HG03439 (cell line): ENCODE data around the gene RNASE4.
"Not testable (repeated sequence)": the region's sequence is repeated elsewhere in the genome, so short reads cannot be mapped to it uniquely, and the experiment has no call there.

Experiments
- ATAC-seq: cut with Tn5 transposase; IDR thresholded peaks from one replicate; pipeline ENCODE4 v1.9.1; 2021; ENCODE audit warnings: mild to moderate bottlenecking, moderate library complexity; ENCODE audit not compliant: unreplicated experiment

The RNASE4 gene

DNA sequence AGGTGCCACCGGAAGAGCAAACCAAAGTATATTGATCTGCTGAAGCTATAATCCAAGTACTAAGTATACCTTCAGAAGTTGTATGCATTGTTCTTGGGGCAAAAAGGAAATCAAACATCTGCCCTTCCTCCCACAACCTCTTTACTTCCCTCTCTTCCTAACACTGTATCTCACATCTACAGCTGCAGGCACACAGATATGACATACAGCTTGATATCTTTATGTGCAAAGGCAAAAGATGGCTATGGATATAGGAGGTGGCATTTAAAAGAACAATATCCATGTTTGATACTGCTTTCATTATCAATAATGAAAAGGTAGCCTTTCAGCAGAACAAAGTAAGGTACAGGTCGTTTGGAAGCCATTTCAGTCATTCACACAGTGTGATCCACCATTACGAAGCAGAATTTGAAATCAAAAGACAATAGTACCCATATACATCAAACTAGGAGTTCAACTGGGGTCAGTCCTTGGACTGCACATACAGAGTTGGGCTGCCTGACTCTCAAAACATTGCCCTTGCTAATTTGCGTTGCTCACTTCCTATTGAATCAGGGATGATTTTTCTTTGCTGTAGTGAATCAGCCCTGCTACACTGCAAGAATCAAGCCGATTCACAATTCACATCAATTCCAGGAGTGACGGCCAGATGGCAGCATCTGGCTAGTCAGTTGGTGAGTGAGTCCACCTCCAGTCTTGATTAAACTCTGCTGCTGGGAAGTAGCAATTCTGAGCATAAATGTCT lies 13.1 kb downstream of the RNASE4 start:
- no peak for ATAC-seq

DNA sequence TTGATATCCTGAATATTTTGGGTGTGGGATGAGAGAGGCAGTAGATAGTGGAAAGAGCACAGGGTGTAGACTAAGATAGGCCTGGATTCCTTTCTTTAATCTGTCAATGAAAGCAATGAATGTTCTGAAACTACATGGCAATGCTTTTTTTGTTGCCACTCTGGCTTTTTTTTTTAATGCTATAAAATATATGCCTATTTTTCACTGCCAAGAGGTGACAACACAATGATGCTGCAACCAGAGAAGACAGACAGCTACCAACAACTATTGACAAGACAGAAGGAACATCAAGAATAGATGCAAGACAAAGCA lies 13.6 kb downstream of the RNASE4 start:
- no peak for ATAC-seq

DNA sequence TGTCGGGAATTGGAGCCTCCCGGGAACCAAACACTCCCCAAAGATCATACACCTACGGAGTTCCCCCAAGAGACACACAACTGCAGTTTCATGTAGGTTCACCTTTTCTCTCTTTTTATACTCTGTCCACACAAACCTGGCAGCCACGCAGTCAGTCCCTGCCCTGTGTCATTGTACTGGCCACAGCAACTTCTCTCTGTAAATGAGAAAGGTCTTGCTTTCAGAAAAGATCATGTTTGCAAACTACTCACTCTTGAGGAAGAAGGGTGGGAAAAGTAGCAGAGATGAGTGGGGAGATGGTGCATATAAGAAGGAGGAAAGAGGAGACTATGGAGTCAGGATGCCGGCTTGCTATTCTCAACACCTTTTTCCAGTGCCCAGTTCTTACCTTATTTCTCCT lies 14.6 kb downstream of the RNASE4 start:
- ATAC-seq = no peak

DNA sequence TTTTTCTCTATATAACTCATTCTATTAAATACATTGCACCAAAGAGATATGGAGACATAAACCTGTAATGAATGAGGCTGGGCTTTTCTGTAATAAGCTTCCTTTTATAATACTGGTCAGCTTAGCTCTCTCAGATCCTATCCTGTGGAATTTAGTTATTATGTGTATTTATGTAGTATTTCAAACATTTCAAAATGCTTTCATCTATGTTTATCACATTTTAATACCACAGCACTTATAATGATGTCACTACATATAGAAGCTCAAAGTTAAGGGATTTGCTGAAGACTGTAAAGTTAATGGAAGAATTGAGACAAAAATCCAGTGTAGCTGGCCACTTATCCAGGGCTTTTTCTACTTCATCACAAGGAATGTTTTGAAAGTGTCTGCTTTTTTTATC lies 15.6 kb downstream of the RNASE4 start:
- no peak for ATAC-seq

DNA sequence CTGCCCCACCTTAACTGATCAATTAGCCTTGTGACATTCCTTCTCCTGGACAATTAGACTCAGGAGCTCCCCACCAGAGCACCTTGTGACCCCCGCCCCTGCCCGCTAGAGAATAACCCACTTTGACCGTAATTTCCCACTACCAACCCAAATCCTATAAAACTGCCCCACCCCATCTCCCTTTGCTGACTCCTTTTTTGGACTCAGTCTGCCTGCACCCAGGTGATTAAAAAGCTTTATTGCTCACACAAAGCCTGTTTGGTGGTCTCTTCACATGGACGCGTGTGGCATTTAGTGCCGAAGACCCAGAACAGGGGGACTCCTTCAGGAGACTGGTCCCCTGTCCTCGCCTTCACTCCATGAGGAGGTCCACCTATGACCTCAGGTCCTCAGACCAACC lies 16.6 kb downstream of the RNASE4 start:
- not testable (repeated sequence) for ATAC-seq

DNA sequence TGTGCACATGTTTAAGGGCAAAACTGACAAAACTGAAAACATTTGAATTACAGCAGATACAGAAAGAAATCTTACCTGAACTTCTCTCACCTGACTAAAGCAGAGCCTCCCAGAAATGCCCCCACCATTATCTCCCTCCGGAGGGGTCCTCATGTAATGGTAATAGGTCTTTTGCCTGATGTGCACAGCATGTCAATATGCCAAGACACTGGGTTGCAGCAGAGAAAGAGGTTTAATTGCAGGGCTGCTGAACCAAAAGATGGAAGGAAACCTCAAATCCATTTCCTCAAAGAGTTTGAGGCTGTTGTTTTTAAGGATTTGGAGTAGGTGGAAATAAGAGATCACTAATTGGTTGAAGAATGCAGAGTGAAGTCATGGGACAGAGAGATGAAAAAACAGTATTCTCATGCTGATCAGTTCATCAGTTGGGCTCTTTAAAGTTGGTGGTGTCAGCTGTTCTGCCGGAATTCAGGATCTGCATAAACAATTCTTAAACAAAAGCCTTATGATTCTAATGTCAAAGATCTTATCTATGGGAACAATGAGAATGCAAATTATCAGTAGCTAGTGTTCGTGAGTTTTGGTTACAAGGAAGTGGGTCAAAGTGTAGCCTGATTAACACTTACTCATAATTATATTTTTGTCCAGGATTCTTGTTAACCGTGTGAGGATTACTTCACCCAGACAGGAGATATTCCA lies 22.4 kb downstream of the RNASE4 start:
- ATAC-seq = no peak

DNA sequence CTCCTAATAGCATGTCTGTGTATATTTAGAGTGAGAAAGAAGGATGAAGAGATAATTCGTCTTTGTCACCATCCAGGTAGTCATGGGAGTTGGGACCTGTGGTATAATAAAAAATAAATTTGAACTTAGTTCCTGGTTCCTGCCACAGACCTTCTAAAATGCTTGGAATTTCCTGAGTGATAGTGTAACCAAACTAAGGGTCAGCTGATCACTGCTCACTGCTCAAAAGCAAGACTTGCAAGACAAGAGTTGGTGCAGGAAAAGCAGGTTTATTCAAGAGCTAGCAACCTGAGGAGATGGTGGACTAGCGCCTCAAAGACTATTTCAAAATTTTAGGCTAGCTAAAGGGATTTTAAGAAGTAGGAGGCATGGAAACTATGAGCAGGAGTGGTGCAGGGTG lies 23.3 kb downstream of the RNASE4 start:
- ATAC-seq = no peak

DNA sequence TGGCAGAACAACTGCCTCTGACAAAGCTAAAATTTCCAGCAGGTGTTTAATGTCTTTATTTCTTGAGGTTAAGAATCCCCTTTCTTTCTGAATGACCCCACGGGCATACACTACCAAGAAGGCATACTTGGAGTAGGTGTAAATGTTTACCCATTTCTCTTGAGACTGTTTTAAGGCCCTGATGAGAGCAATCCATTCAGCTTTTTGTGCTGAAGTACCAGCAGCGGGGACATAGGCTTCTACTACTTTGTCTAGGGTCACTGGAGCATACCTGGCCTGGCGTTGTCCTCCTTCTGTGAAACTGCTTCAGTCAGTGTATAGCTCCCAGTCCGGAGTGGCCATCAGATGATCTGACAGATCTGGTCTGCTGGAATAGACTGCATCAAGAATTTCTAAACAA lies 26.9 kb downstream of the RNASE4 start:
- no peak for ATAC-seq

DNA sequence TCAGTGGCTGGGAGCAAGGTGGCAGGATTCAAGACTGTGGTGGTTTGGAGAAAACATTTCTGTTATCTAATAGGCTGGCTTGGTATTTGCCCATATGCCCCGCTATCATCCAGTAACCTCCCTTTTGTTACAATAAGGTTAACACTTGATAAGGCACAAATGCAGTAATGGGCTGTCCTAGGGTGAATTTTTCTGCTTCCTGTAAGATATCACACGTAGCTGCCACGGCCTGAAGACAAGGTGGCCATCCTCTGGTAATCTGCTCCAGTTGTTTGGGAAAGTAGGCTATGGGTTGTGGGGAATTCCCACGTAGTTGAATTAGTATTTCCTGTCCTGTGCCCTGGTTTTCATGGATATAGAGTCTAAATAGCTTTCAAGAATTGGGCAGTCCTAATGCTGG lies 27.3 kb downstream of the RNASE4 start:
- no peak for ATAC-seq

DNA sequence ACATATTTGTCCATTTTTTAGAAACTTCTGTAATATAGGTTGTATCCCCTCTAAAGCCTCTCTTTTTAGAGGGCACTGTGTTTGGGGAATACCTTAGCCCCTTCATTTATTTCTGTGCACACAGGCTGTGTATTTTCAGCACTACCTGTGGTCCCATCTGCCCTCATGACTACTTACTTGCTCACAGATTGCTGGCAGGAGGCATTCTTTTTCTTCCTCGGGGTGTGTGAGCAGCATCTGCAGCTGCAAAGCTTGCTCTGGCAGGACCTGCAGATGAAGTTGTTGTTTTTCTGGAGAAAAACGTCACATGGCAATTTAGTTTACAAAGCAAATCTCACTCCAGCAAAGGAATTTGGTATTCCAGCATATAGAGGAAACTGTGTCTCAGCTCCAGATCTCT lies 28.5 kb downstream of the RNASE4 start:
- no peak for ATAC-seq

DNA sequence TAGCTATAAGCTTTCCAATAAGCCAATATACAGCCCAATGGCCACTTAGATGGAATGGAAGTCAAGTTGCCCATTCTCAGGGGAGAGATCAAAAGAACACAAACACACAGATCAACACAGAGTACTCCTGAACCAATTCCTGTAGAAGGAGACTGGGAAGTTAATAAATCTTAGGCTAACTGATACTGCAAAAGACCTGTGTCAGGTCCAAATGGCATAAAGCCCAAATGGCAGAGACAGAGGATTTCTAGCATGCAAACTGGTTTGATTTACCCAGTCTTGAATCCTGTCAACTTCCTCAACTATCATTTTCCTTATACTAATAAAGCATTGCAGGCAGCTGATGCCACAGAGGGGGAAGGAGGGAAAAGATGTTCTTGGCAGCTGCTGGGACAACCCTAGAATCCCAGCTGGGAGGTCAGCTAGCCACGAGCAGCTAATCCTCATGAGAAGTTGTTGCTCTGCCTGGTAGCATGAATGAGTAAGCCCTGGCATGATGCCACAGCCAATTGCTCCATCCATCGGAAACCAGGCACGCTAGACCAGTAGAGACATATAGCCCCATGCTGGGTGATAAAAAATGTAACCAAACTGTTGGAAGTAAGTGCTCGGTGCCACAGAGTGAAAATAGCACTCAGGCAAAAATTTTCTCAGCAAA lies 30.4 kb downstream of the RNASE4 start:
- no peak for ATAC-seq

DNA sequence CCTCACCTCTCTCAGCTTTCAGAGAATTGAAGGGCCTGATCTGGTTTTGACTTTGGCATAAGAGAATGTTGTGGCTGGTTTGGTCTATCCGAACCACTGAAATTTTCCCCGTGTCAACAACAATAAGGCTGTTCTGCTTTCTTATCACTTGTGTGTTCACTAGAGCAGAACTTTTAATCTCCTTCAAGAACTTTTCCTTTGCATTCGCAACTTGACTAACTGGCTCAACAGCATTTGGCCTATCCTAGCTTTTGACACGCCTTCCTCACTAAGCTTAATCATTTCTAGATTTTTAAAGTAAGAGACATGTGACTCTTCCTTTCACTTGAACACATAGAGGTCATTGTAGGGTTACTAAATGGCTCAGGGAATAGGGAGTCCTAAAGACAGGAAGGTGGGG lies 35.4 kb downstream of the RNASE4 start:
- no peak for ATAC-seq

DNA sequence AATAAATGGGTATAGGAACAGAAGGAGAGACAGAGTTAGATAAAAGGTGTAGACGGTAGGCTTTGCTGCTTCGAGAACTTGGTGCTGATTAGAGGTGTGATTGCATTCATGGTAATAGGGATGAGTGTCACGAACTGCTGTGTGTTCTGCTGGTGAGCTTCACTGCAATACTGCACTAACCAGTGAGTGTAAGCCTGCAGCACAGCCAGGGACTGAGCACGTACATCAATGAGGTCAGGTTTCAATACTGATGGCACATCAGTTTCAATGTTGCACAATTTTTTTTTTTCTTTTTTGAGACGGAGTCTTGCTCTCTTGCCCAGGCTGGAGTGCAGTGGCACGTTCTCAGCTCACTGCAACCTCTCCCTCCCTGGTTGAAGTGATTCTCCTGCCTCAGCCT lies 36.4 kb downstream of the RNASE4 start:
- ATAC-seq = no peak

DNA sequence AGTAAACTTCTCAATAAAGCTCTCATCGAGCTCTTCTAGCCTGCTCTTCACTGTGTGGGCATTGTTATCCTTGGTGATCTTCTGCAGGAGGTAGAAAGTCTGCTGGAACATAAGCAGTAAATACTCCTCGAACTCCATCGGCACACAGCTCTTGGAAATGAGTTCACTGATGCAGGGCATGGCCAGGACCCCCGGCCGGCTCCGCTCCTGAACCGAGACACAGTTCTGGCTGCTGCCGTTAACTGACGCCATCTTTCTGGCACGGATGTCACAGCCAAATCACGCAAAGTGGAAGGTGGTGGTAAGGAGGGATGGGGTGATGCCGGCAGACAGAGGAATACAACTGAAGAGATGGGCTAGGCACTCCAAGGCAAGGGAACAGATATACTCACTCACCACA lies 37.7 kb downstream of the RNASE4 start:
- ATAC-seq = no peak

DNA sequence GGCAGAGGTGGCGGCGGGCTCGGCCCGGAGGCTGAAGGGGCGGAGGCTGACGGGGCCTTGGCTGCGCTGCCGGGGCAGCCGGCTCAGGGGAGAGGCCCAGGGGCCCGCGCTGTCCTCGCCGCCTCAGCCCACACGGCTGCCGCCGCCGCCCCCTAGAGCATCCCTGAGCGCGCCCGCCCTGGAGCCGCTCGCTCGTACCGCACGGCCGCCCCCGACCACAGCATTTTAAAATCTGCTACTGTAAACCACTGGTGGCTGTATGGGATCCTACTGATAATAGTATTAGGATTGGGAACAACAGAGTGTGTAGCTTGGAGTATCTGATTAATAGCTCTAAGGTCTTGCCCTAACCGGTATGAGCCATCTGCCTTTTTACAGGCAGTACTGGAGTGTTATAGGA lies 39.1 kb downstream of the RNASE4 start:
- ATAC-seq = no peak

DNA sequence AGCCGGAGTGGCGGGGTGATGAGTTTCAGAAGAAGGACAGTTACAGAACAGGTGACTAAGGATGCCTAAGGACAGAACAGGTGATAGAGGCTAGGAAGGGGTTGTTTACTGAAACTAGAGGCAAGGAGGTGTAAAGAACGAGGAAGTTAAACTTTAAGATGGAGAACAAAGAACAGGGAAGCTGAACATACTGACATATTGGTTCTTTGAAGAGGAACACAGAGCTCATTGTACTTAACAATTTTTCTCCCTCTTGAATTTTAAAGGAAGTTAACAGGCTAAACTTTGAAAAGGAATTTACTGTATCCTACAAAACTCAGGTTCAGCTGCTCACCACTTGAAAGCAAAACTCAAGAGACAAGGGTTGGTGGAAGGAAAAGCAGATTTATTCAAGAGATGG lies 41.8 kb downstream of the RNASE4 start:
- ATAC-seq = not testable (repeated sequence)

DNA sequence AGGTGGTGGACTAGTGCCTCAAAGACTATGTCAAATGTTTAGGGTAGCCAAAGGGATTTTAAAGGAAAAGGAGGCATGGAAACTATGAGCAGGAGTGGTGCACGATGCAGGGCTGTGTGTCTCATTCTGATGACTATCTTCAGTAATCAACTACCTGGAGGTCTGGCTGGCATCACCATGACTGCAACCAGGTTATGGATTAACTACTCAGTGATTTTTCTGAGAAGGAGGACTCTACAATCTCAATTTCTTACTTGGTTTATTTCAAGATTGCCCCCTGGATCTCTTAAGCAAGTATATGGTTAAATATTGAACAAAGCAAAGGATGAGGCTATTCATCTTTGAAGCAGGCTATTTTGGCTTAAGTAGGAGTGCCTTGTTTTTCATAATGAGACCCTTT lies 42.2 kb downstream of the RNASE4 start:
- ATAC-seq = no peak

DNA sequence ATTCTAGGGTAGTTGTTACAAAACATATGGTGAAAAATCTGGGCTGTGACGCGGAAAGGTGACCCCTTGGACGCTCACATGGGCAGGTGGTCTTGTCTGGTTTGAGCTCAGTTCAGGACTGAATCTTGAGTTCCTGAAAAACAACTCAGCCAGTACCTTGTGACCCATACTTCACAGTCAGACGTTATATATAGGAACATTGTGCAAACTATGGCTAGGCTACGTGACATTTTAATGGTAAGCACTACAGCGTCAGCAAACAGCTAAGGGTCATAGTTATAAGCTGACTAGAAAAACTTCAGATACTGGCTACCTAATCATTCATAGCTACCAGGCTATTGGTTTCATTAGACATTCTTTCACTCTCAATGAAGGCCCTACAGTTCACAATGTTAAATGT lies 46.5 kb downstream of the RNASE4 start:
- ATAC-seq = no peak

DNA sequence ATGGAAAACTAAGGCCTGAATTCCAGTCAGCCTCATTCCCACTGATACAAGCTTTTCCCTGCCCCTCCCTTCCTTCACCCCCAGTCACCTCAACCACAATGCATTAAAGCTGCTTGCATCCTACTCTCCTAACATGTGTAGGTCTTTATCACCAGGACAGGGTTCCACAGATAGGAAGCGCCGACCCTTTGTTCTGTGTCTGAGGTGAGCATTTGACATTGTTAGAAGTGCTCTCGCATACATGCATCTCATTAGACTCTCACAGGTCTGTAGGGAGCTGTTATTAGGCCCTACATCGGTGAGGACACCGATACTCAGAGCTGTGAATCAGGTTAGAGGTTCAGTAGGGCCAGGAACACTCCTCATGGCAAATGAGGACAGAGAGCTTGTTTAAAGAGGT lies 48.1 kb downstream of the RNASE4 start:
- ATAC-seq = no peak

DNA sequence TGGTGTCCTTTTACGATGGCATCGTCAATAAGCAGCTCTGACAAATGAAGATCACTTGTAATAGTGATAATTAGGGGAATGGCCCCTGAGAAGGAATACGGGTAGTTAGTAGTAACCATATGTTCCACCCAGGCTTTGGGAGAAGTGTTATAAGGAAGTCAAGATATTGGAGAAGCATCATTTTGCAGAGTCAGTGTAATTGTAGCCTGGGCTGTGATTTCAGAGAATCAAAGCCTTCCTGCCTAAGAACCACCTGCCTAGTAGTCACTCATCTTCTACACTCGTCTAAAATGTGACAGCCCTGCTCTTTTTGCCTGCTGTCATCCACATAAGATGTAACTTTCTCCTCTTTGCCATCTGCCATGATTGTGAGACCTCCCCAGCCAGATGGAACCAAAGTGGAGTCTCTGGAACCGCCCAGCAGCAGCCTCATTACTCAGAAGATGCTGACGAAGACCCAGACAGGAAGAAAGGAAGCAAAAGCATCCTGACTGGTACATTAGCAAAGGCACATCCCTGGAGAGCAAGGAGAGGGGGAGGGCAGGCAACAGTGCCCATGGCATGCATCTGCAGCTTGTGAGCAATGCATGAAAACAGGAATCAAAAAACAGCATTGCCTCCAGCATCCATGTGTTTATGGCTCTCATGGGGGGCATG lies 48.7 kb downstream of the RNASE4 start:
- no peak for ATAC-seq

DNA sequence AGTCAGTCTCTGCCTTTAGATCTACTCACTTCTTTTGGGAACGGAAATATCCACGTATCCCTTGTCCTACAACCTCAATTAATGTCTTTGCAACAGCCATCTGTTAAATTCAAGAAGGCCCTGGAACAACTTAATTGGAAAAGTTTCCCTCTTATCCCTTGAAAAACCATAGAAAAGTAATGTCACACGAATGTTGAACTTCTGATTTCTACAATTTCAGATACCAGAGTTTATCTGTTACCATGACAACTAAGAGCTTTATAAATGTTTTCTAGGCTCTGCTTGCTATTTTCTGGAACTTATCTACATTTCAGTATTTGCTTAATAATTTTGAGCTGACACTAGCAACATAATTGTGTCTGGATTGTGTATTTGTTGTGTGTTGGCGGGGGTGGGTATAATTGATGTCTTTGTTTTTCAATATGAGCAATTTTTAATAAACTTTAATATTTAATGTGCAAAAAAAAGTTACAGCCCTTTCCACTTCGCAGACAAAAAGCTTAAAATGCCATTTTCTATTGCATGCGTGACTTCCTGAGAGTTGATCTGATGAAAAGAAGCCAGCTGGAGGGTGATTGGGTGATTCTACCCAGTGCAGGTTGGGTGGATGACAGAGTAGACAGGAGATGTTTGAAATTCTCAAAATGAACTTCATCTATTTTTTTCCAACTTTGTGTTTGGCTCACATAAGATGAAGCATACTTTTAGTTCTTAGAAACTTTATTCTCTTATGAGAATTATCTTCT lies 49.5 kb downstream of the RNASE4 start:
- no peak for ATAC-seq
